HG03571 (cell line): Measurements from ENCODE around the gene ZBED1.
"Not testable (repeated sequence)": the region's sequence is repeated elsewhere in the genome, so short reads cannot be mapped to it uniquely, and the experiment has no call there.

ENCODE experiments used
- ATAC-seq: cut with Tn5 transposase; IDR thresholded peaks from one replicate; pipeline ENCODE4 v1.9.1; 2021; ENCODE audit not compliant: unreplicated experiment

ZBED1 gene

GRCh38 chrX:2457289-2458133, 43.3 kb downstream of the ZBED1 start:
- ATAC-seq: no peak

GRCh38 chrX:2456091-2456490, 44.7 kb downstream of the ZBED1 start:
- ATAC-seq: not testable (repeated sequence)

- not testable (repeated sequence) for ATAC-seq
Measured at GRCh38 chrX:2454620-2455019, 46.2 kb downstream of the ZBED1 start.

GRCh38 chrX:2452799-2453198, 48.0 kb downstream of the ZBED1 start:
- ATAC-seq: no peak

- no peak for ATAC-seq
Measured at GRCh38 chrX:2452317-2452784, 48.4 kb downstream of the ZBED1 start.

- no peak for ATAC-seq
Measured at GRCh38 chrX:2451501-2452316, 49.1 kb downstream of the ZBED1 start.

GRCh38 chrX:2450681-2451080, 50.1 kb downstream of the ZBED1 start:
- no peak for ATAC-seq

GRCh38 chrX:2449135-2449886, 51.5 kb downstream of the ZBED1 start:
- ATAC-seq: no peak

GRCh38 chrX:2447484-2447883, 53.3 kb downstream of the ZBED1 start:
- ATAC-seq: no peak

GRCh38 chrX:2446815-2447214, 54.0 kb downstream of the ZBED1 start:
- ATAC-seq: no peak

GRCh38 chrX:2445662-2446623, 54.8 kb downstream of the ZBED1 start:
- no peak for ATAC-seq

- no peak for ATAC-seq
Measured at GRCh38 chrX:2442694-2443093, 58.1 kb downstream of the ZBED1 start.

- no peak for ATAC-seq
Measured at GRCh38 chrX:2441466-2441865, 59.3 kb downstream of the ZBED1 start.

- no peak for ATAC-seq
Measured at GRCh38 chrX:2439613-2440012, 61.2 kb downstream of the ZBED1 start.
